ENCODE data around the gene MORN2.

The MORN2 gene

DNA sequence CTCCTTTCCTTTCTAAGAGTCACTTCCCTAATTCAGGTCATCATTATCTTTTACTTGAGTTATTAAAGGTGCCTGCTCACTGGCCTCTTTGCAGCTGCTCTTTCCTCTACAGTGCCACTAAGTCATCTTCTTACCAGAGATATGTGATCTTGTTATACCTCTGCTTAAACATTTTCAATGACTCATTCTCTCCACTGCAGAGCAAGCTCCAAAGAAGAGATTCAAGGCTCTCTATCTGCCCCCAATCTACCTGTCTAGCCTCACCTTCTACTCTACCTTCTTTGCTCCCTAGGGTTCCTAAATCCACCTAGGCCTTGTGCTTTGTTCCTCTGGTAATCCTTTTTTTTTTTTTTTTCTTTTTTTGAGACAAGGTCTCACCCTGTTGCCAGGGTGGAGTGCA is 17.0 kb downstream of the MORN2 start:
- DNase-seq, result no peak

DNA sequence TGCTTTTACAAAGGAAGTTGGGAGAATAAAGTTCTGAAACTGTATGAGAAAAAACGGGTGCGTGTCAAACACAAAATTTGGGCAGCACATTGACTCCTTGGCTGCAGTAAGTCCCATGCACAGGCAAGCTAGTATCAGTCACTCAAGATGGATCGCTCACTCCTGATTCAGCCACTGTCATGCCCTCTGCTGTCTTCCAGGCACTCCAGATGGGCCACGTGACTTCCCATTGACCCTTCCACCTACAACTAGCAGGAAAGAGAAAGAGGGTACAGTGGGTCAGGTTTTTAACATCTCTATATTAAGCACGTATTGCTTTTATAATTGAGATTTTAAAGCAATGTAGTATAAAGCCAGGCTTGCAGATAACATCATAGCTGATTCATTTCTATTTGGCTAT is 22.5 kb downstream of the MORN2 start:
- DNase-seq, result no peak

DNA sequence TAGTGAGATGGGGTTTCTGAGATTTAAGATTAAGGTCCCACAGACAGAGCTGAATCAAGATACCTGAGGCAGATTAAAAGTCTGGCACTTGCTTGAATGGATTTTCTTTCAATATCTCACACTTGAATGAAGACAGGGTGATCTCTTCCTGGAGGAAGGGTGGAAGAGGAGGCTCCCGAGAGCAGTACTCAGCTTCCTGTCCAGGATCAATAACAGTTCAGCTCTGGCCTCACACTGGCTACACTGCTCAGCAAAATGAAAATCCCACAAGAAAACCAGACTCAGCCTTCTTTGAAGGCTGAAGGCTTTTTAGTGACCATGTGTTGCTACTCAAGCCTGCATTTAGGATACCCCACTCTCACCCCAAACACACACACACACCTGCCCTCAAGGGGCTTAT is 24.9 kb downstream of the MORN2 start:
- no peak for DNase-seq

DNA sequence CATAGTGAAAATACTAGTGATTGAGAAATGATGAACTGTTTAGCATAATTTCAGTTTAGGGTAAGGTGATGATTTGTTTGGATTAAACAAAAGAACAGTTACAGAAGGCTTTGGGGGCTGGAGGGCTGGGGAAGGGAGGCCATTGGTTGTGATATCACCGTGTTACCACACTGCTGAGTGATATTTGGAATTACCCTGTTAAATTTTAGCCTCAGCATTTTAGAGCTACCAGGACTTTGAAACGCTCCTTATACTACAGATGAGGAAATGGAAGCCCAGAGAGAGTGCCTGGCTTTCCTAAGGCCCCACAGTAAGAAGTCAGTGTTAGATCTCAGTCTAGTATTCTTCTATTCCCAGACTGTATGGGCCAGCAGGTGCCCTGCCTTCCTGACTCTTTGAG is 29.5 kb downstream of the MORN2 start:
- no peak for DNase-seq

DNA sequence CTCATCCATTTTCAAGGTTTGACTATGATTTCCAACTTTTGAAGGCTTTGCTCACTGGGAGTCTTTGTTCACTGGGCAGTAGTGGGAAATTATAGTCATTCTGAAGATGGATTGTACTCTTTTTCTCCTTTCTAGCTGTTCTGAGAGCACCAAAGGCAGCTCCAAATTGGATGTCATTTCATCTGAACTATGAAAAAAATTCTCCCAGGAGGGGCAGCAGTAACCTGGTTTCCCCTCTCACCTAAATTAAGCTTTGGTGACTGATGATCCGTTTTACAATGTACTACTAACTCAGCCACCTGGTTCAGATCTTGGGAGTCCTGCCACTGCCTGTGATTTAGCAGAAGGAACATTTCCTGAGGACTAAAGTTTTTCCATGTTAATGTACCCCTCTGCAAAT is 31.5 kb downstream of the MORN2 start:
- no peak for DNase-seq

DNA sequence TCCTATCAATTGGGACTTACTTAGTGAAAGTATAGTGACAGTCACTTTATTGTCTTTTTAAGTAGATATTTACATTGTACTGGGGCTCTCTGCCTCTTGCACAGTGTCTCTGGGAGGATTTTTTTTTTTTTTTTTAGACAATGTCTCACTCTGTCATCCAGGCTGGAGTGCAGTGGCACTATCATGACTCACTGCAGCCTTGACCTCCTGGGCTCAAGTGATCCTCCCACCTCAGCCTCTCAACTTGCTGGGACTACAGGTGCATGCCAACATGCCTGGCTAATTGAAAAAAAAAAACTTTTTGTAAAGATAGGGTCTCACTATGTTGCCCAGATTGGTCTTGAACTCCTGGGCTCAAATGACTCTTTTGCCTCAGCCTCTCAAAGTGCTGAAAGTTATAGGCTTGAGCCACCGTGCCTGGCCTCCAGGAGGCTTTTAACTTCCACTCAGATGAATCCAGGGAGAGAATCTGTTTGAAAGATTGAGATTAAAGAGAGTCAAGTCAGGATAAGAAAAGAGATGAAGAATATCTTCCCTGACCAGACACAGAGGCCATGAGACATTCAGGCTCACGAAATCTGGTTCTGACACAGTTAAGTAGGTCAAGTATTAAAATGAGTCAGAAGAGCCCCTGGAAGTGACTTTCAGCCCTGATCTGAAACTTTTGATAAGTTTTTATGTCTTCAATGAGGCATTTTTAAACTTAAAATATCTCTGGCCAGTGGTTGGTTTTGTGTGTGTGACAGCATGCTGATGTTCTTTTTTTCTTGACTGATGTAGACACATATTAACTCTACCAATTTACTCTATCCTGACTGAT is 32.2 kb downstream of the MORN2 start:
- DNase-seq, result no peak

DNA sequence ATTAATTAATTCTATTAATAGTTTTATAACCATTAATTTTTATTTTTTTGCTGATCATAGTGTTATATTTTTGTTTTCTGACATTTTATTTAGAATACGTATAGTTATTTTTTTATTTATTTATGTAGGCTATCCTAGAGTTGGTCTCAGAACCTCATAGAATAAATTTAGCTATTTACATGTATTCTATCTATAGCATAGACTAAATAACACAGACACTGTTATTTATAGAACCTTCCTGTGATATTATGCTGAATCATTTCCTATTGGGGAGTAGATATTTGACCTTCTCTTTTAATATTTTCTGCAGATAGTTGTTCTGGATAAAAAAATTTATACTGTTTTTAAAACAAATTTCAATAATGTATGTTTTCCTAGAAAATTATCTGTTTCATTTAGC is 34.1 kb downstream of the MORN2 start:
- DNase-seq, result no peak

DNA sequence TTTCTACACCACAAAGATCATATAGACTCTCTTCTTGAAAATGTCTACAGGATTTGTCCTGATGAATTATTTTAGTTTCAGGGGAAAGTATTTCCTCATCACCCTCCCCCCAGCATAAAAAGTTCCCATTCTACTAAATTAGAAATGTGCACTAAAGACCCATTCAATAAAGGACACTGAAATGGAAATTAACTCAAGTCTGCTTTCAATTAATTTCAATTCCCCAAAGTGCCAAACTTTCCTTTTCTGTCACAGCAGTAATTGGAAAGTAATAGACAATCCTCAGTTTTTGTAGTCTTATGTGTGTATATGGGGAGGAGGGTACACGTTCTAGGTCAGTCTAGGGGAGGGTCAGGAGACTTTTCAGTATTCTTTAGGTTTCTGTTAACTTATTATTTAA is 35.4 kb downstream of the MORN2 start:
- no peak for DNase-seq

DNA sequence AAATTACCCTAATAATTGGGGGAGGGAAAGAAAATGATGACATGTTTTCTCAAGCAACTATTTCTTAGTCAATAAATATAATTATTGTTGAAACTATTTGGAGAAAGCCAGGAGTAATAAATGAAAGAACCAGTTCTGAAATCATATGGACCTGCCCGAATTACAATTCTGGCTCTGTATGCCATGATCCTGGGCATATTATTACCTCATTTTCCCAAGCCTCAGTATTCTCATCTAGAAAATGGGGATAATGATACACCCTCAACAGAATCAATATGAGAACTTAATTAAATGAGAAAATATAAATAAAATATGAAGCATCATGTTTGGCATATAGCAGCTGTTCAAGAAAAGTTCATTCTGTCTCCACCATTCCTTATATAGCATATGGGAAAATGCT is 36.8 kb downstream of the MORN2 start:
- DNase-seq, result no peak

DNA sequence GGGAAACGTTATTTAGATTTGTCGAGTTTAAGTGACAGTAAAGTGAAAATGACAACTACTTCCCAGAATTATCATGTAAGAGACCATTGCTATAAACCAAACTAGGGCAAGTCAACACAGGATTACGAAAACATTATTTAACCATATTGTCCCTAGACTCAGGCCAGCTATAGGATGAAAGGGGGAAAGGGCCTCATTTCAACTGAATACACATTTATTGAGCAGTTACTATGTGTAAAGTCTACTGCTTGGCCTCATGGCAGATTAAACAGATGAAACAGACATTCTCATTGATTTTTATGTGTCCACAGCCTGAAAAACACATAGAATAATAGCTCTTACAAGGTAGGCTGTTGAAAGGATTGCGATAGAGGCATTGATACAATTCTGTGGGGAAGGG is 46.6 kb downstream of the MORN2 start:
- no peak for DNase-seq

DNA sequence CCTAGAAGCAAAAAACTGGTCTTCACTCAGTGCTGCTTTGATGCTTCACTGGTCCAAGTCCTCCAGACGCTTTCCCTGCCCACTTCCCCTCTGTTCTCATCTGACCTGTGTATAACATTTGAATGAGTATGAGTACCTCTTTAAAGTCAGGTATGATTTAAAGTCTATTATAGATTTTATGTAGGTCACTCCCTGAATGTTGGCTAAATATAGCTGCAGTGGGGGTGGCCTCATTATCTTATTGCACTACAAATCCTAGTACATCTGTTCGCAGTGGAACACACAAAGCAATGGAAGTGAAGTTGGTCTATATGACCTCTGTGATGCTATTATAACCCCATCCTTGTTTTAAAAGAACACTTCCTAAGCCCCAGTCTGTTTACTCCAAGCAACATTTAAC is 47.1 kb downstream of the MORN2 start:
- DNase-seq, result no peak

DNA sequence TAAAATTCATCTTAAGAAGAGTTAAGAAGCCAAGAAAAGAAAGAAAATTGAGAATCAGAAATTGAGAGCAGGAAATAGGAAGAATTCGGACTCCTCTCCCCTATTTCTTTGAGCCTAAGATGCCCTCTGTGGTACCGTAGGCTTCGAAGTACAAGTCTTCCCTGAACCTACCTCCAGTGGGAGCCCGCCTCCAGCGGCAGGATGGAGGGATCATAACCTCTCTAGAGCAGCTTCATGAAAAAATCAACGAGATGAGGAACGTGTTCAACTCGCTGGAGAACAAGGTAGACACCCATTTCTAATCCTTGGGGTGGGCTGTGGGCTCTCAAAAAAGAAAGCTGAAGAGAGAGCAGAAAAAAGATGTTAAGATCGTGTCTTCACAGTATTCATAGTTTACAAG is 50.2 kb downstream of the MORN2 start:
- no peak for DNase-seq

DNA sequence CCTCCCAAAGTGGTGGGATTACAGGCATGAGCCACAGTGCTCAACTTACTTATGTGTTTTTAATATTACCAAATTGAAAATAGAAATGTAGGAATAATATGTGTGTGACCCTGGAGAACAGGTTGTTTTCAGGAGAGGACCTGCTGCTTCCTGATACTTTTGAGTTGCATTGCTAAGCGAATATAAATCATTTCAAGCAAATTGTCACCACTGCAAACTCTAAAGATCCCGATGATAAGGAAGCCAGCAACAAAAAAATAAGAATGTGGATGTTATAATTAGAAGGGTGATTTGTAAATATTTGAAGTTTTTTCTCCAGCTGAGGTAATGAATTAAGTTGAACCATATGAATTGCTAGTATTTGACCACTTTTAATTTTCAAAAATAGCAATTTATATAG is 54.8 kb downstream of the MORN2 start:
- no peak for DNase-seq
